ENCODE results near the gene SDE2. TPM values are rescaled to one million over a fixed set of nuclear protein-coding genes. Genes with fewer than 3 reads are reported as not detected.

The SDE2 gene
- total and polyA plus RNA-seq, 7 experiments from 2014 or later = 9.3 to 36.3 (median 20.8) TPM

GRCh38 chr1:225944951-225945350 lies 54.2 kb downstream of the SDE2 start:
- H3K27ac Mint-ChIP-seq = peak overlapping the region in 7 of 9 donors; percentile 22 to 95 (median 53)
- H3K4me3 Mint-ChIP-seq = peak overlapping the region; percentile 21 to 84 (median 62)
- no peak overlapping the region for H3K27ac ChIP-seq (ENCODE audit: low read depth, low read length)
- CTCF ChIA-PET = interaction anchor here (0.6 to 1.0 kb wide), 2 partner anchors 17 to 43 kb away, joined by 3 to 4 read pairs; no protein-coding TSS in a partner anchor
- peaks cover 11 to 26% (median 17%) of the 10 kb centered on the region in 7 donors for H3K4me1 Mint-ChIP-seq
- H3K9me3 Mint-ChIP-seq = no peaks in the 10 kb centered on the region
- DNase-seq (no peak), ATAC-seq (peak; percentile 79)
- peaks cover 0 to 18% (median 5%) of the 10 kb centered on the region in 5 donors for H3K27me3 Mint-ChIP-seq
- H3K9me3 ChIP-seq (ENCODE audit: control insufficient read depth in 2 of 3, low read length in 3 of 3) = no peaks in the 10 kb centered on the region
- intact Hi-C loops (cut with micrococcal nuclease) = no loop called here
- POLR2A ChIA-PET = interaction anchor here (0.6 to 1.8 kb wide), 3 partner anchors 20 to 637 kb away, joined by 4 to 5 read pairs (median 4); partner anchors contain the start of gene PYCR2
- H3K4me3 ChIP-seq (ENCODE audit: low read length) = peak overlapping the region; percentile 6
- H3K36me3 ChIP-seq (ENCODE audit: control insufficient read depth in 2 of 3, insufficient read depth in 3 of 3, low read length in 3 of 3) = no peaks in the 10 kb centered on the region
- H3K4me1 ChIP-seq (ENCODE audit: control insufficient read depth in 2 of 2, insufficient read depth in 2 of 2, low read length in 2 of 2) = peaks cover 7 to 11% of the 10 kb centered on the region in 2 donors
- H3K27me3 ChIP-seq (ENCODE audit: control insufficient read depth in 2 of 2, insufficient read depth in 2 of 2, low read length in 2 of 2) = no peaks in the 10 kb centered on the region
- H3K36me3 Mint-ChIP-seq = no peaks in the 10 kb centered on the region

- H3K4me3 ChIP-seq (ENCODE audit: low read length) = peak overlapping the region; percentile 6
- H3K9me3 ChIP-seq (ENCODE audit: control insufficient read depth in 2 of 3, low read length in 3 of 3) = no peaks in the 10 kb centered on the region
- Mint-ChIP-seq H3K9me3 (no peaks in the 10 kb centered on the region), H3K36me3 (no peaks in the 10 kb centered on the region), H3K4me3 (peak overlapping the region in 4 of 10 donors; percentile 15 to 65 (median 58)), H3K27ac (peak overlapping the region in 1 of 9 donors; percentile 43), H3K27me3 (peaks cover 0 to 16% (median 5%) of the 10 kb centered on the region in 5 donors), H3K4me1 (peaks cover 11 to 26% (median 17%) of the 10 kb centered on the region in 7 donors)
- H3K27ac ChIP-seq (ENCODE audit: low read depth, low read length) = no peak overlapping the region
- no peaks in the 10 kb centered on the region for H3K27me3 ChIP-seq (ENCODE audit: control insufficient read depth in 2 of 2, insufficient read depth in 2 of 2, low read length in 2 of 2)
- intact Hi-C loops (cut with micrococcal nuclease) = no loop called here
- DNase-seq (no peak), ATAC-seq (no peak)
- H3K36me3 ChIP-seq (ENCODE audit: control insufficient read depth in 2 of 3, insufficient read depth in 3 of 3, low read length in 3 of 3) = no peaks in the 10 kb centered on the region
- POLR2A ChIA-PET = interaction anchor here (0.6 to 1.8 kb wide), 3 partner anchors 20 to 637 kb away, joined by 4 to 5 read pairs (median 4); partner anchors contain the start of gene PYCR2
- CTCF ChIA-PET = interaction anchor here (0.6 kb wide), 1 partner anchor 17 kb away, joined by 4 read pairs; no protein-coding TSS in a partner anchor
- H3K4me1 ChIP-seq (ENCODE audit: control insufficient read depth in 2 of 2, insufficient read depth in 2 of 2, low read length in 2 of 2) = peaks cover 7 to 11% of the 10 kb centered on the region in 2 donors
Measured at GRCh38 chr1:225944387-225944786, 54.8 kb downstream of the SDE2 start.

- no peak overlapping the region for H3K27ac Mint-ChIP-seq
- peaks cover 0 to 12% (median 1%) of the 10 kb centered on the region in 5 donors for H3K27me3 Mint-ChIP-seq
- no peaks in the 10 kb centered on the region for H3K27me3 ChIP-seq (ENCODE audit: control insufficient read depth in 2 of 2, insufficient read depth in 2 of 2, low read length in 2 of 2)
- ATAC-seq = no peak
- peaks cover 11 to 26% (median 17%) of the 10 kb centered on the region in 7 donors for H3K4me1 Mint-ChIP-seq
- no peaks in the 10 kb centered on the region for H3K9me3 ChIP-seq (ENCODE audit: control insufficient read depth in 2 of 3, low read length in 3 of 3)
- H3K9me3 Mint-ChIP-seq = no peaks in the 10 kb centered on the region
- H3K36me3 ChIP-seq (ENCODE audit: control insufficient read depth in 2 of 3, insufficient read depth in 3 of 3, low read length in 3 of 3) = no peaks in the 10 kb centered on the region
- no peaks in the 10 kb centered on the region for H3K36me3 Mint-ChIP-seq
- CTCF ChIA-PET = no interaction called here
- H3K27ac ChIP-seq (ENCODE audit: low read depth, low read length) = no peak overlapping the region
- no peak overlapping the region for H3K4me3 ChIP-seq (ENCODE audit: low read length)
- intact Hi-C loops (cut with micrococcal nuclease) = no loop called here
- POLR2A ChIA-PET = interaction anchor here (1.3 kb wide), 1 partner anchor 20 kb away, joined by 4 read pairs; the partner anchor contains the start of gene PYCR2
- H3K4me3 Mint-ChIP-seq = no peak overlapping the region
- DNase-seq = no peak
- peaks cover 7 to 11% of the 10 kb centered on the region in 2 donors for H3K4me1 ChIP-seq (ENCODE audit: control insufficient read depth in 2 of 2, insufficient read depth in 2 of 2, low read length in 2 of 2)
Measured at GRCh38 chr1:225943582-225943981, 55.6 kb downstream of the SDE2 start.

GRCh38 chr1:225942574-225942973 lies 56.6 kb downstream of the SDE2 start:
- intact Hi-C loops (cut with micrococcal nuclease) = no loop called here
- no peak overlapping the region for H3K27ac ChIP-seq (ENCODE audit: low read depth, low read length)
- H3K27me3 Mint-ChIP-seq = peaks cover 0 to 6% (median 0%) of the 10 kb centered on the region in 5 donors
- H3K9me3 ChIP-seq (ENCODE audit: control insufficient read depth in 2 of 3, low read length in 3 of 3) = no peaks in the 10 kb centered on the region
- peaks cover 7 to 11% of the 10 kb centered on the region in 2 donors for H3K4me1 ChIP-seq (ENCODE audit: control insufficient read depth in 2 of 2, insufficient read depth in 2 of 2, low read length in 2 of 2)
- H3K9me3 Mint-ChIP-seq = no peaks in the 10 kb centered on the region
- CTCF ChIA-PET = no interaction called here
- no peak overlapping the region for H3K27ac Mint-ChIP-seq
- H3K4me3 ChIP-seq (ENCODE audit: low read length) = no peak overlapping the region
- peaks cover 11 to 26% (median 17%) of the 10 kb centered on the region in 7 donors for H3K4me1 Mint-ChIP-seq
- DNase-seq (no peak), ATAC-seq (no peak)
- H3K4me3 Mint-ChIP-seq = no peak overlapping the region
- H3K36me3 ChIP-seq (ENCODE audit: control insufficient read depth in 2 of 3, insufficient read depth in 3 of 3, low read length in 3 of 3) = no peaks in the 10 kb centered on the region
- H3K36me3 Mint-ChIP-seq = no peaks in the 10 kb centered on the region
- H3K27me3 ChIP-seq (ENCODE audit: control insufficient read depth in 2 of 2, insufficient read depth in 2 of 2, low read length in 2 of 2) = no peaks in the 10 kb centered on the region
- POLR2A ChIA-PET = interaction anchor here (1.3 kb wide), 1 partner anchor 19 kb away, joined by 4 read pairs; the partner anchor contains the start of gene PYCR2

- no peak for DNase-seq
- Histone ChIP-seq H3K36me3 (ENCODE audit: control insufficient read depth in 2 of 3, insufficient read depth in 3 of 3, low read length in 3 of 3) (no peaks in the 10 kb centered on the region), H3K4me1 (ENCODE audit: control insufficient read depth in 2 of 2, insufficient read depth in 2 of 2, low read length in 2 of 2) (peaks cover 7 to 11% of the 10 kb centered on the region in 2 donors), H3K9me3 (ENCODE audit: control insufficient read depth in 2 of 3, low read length in 3 of 3) (no peaks in the 10 kb centered on the region), H3K27ac (ENCODE audit: low read depth, low read length) (no peak overlapping the region), H3K27me3 (ENCODE audit: control insufficient read depth in 2 of 2, insufficient read depth in 2 of 2, low read length in 2 of 2) (no peaks in the 10 kb centered on the region), H3K4me3 (ENCODE audit: low read length) (no peak overlapping the region)
- Mint-ChIP-seq H3K9me3 (no peaks in the 10 kb centered on the region), H3K27ac (no peak overlapping the region), H3K4me3 (no peak overlapping the region), H3K4me1 (peaks cover 11 to 26% (median 17%) of the 10 kb centered on the region in 7 donors), H3K36me3 (no peaks in the 10 kb centered on the region), H3K27me3 (no peaks in the 10 kb centered on the region)
- CTCF ChIA-PET = no interaction called here
- intact Hi-C loops (cut with micrococcal nuclease) = no loop called here
- no peak for ATAC-seq
- POLR2A ChIA-PET = no interaction called here
Measured at GRCh38 chr1:225941942-225942222, 57.3 kb downstream of the SDE2 start.

GRCh38 chr1:225941187-225941941 lies 57.8 kb downstream of the SDE2 start, which contains the start of gene LEFTY2:
LEFTY2 (minus strand) TSS chr1:225941220; CDS start chr1:225941140, 80 bp downstream.
- intact Hi-C loops (cut with micrococcal nuclease) = no loop called here
- no peak within 1 kb of the TSS for H3K27ac Mint-ChIP-seq
- POLR2A ChIA-PET = interaction anchor here (1.0 kb wide), 1 partner anchor 11 kb away, joined by 3 read pairs; no protein-coding TSS in a partner anchor
- no peaks in the 10 kb centered on the region for H3K36me3 Mint-ChIP-seq
- H3K36me3 ChIP-seq (ENCODE audit: control insufficient read depth in 2 of 3, insufficient read depth in 3 of 3, low read length in 3 of 3) = no peaks in the 10 kb centered on the region
- ATAC-seq (no peak), DNase-seq (no peak)
- CTCF ChIA-PET = no interaction called here
- H3K4me3 ChIP-seq (ENCODE audit: low read length) = no peak within 1 kb of the TSS
- no peaks in the 10 kb centered on the region for H3K9me3 ChIP-seq (ENCODE audit: control insufficient read depth in 2 of 3, low read length in 3 of 3)
- H3K27me3 Mint-ChIP-seq = no peaks in the 10 kb centered on the region
- no peaks in the 10 kb centered on the region for H3K27me3 ChIP-seq (ENCODE audit: control insufficient read depth in 2 of 2, insufficient read depth in 2 of 2, low read length in 2 of 2)
- peaks cover 11 to 26% (median 17%) of the 10 kb centered on the region in 7 donors for H3K4me1 Mint-ChIP-seq
- H3K9me3 Mint-ChIP-seq = no peaks in the 10 kb centered on the region
- peaks cover 7 to 11% of the 10 kb centered on the region in 2 donors for H3K4me1 ChIP-seq (ENCODE audit: control insufficient read depth in 2 of 2, insufficient read depth in 2 of 2, low read length in 2 of 2)
- no peak within 1 kb of the TSS for H3K27ac ChIP-seq (ENCODE audit: low read depth, low read length)
- H3K4me3 Mint-ChIP-seq = peak within 1 kb of the TSS in 3 of 10 donors; percentile 9 to 38 (median 17)

Measured in naive thymus-derived CD4-positive, alpha-beta T cell (primary cell).